Spinal cord (tissue), 10 donors: ENCODE data around the gene SIN3B. TPM values are rescaled to one million over a fixed set of nuclear protein-coding genes. Genes with fewer than 3 reads are reported as not detected.

Experiments
- DNase-seq, 6 donors: peaks; one replicate each; pipeline versions ENCODE4 v3.0.0 to v3.0.0-alpha.2; 2013 to 2015; ENCODE audit warnings: low spot score in 6 of 6, low read depth in 4 of 6
- H3K27ac ChIP-seq: one replicate; pipeline ENCODE4 v1.5.1; 2013; ENCODE audit warnings: low read depth, low read length, control low read depth
- H3K27me3 ChIP-seq: one replicate; pipeline ENCODE4 v1.6.1; 2013; ENCODE audit warnings: low read length; ENCODE audit not compliant: control insufficient read depth, insufficient read depth
- H3K36me3 ChIP-seq: one replicate; pipeline ENCODE4 v1.6.1; 2013; ENCODE audit warnings: low read length; ENCODE audit not compliant: control insufficient read depth, insufficient read depth
- H3K4me1 ChIP-seq: one replicate; pipeline ENCODE4 v1.6.1; 2013; ENCODE audit warnings: low read length; ENCODE audit not compliant: control insufficient read depth, insufficient read depth
- H3K4me3 ChIP-seq: one replicate; pipeline ENCODE4 v1.5.1; 2013; ENCODE audit warnings: low read depth, low read length, control low read depth
- H3K9me3 ChIP-seq: one replicate; pipeline ENCODE4 v1.6.1; 2013; ENCODE audit warnings: low read length; ENCODE audit not compliant: control insufficient read depth, insufficient read depth
- WGBS: methylation state at CpG from one replicate; pipeline ENCODE4 v1.1.5; 2013; ENCODE audit warnings: missing lambda C conversion rate; ENCODE audit not compliant: insufficient coverage; 5-methylcytosine and 5-hydroxymethylcytosine counted together
- polyA plus RNA-seq, 2 donors: library from polyadenylated mRNA; unstranded; fragments of 120-200 nt; gene quantifications; one replicate each; pipeline ENCODE4 v1.2.1, GENCODE V29; 2013; ENCODE audit not compliant: insufficient read length in 2 of 2
- small RNA-seq: library from RNA; depleted of rRNA; stranded (forward); fragments of <200 nt; gene quantifications from one replicate; pipeline ENCODE3, GENCODE V24; 2014; ENCODE audit warnings: low replicate concordance
- total RNA-seq, 2 donors: library from RNA; depleted of rRNA in 1 of 2; stranded (reverse); fragments of 120-200 nt in 1 of 2; fragments of >200 nt in 1 of 2; gene quantifications; one replicate each; pipeline versions ENCODE4 v1.2.3 to v1.2.4, GENCODE V29; 2013 to 2014
- donor health status: healthy.

SIN3B gene
- total and polyA plus RNA-seq, 4 donors, result 33.5 to 106 (median 62.1) TPM

- no peak for DNase-seq
- Histone ChIP-seq H3K9me3 (peaks cover 2% of the 10 kb centered on the region), H3K27me3 (no peaks in the 10 kb centered on the region), H3K36me3 (no peaks in the 10 kb centered on the region), H3K4me3 (no peak overlapping the region), H3K4me1 (no peaks in the 10 kb centered on the region), H3K27ac (no peak overlapping the region)
- WGBS, result 98% methylated on average over 13 of the region's 13 CpGs
These were observed 93.8 kb downstream of the SIN3B start for GRCh38 chr19:16922949-16923348.

GRCh38 chr19:16927883-16928282, 98.7 kb downstream of the SIN3B start:
- no peaks in the 10 kb centered on the region for H3K36me3 ChIP-seq
- no peaks in the 10 kb centered on the region for H3K4me1 ChIP-seq
- 96% methylated on average over 13 of the region's 13 CpGs for WGBS
- no peak overlapping the region for H3K4me3 ChIP-seq
- DNase-seq, result no peak
- H3K27me3 ChIP-seq, result no peaks in the 10 kb centered on the region
- peaks cover 4% of the 10 kb centered on the region for H3K9me3 ChIP-seq
- H3K27ac ChIP-seq, result no peak overlapping the region

GRCh38 chr19:16928351-16928750, 99.2 kb downstream of the SIN3B start:
- 100% methylated on average over 1 of the region's 2 CpGs for WGBS
- Histone ChIP-seq H3K36me3 (no peaks in the 10 kb centered on the region), H3K27ac (no peak overlapping the region), H3K4me1 (no peaks in the 10 kb centered on the region), H3K27me3 (no peaks in the 10 kb centered on the region), H3K9me3 (peaks cover 4% of the 10 kb centered on the region), H3K4me3 (no peak overlapping the region)
- DNase-seq, result no peak

GRCh38 chr19:16928916-16929315, 99.7 kb downstream of the SIN3B start:
- DNase-seq, result no peak
- H3K27ac ChIP-seq, result no peak overlapping the region
- H3K9me3 ChIP-seq, result peaks cover 4% of the 10 kb centered on the region
- H3K27me3 ChIP-seq, result no peaks in the 10 kb centered on the region
- 92% methylated on average over 10 of the region's 10 CpGs for WGBS
- H3K36me3 ChIP-seq, result no peaks in the 10 kb centered on the region
- H3K4me3 ChIP-seq, result no peak overlapping the region
- no peaks in the 10 kb centered on the region for H3K4me1 ChIP-seq

Small RNA genes lying within 50 kb of the gene (small RNA-seq; reads per million reads assigned to genes)
- gene AC008737.3, result not detected
- not detected for gene RN7SL823P
- gene RN7SL835P, result not detected

Other genes starting within 250 kb of the SIN3B start
- 1 to 10 TPM; 4.0 to 6.9 TPM for gene MED26, start 201.2 kb upstream of the SIN3B start, total RNA-seq
- 1 to 10 TPM; 9.2 TPM for gene MED26, start 201.2 kb upstream of the SIN3B start, polyA plus RNA-seq
- 100 to 1,000 TPM in 1 of 2 donors, 10 to 100 TPM in 1; 84.8 to 127 TPM for gene SMIM7, start 169.3 kb upstream of the SIN3B start, total RNA-seq
- 100 to 1,000 TPM in 1 of 2 donors, 10 to 100 TPM in 1; 70.9 to 123 TPM for gene SMIM7, start 169.3 kb upstream of the SIN3B start, polyA plus RNA-seq
- 10 to 100 TPM in 1 of 2 donors, 1 to 10 TPM in 1; 8.8 to 18.6 TPM for gene TMEM38A, start 168.3 kb upstream of the SIN3B start, total RNA-seq
- gene TMEM38A, start 168.3 kb upstream of the SIN3B start, polyA plus RNA-seq, result 10 to 100 TPM; 15.3 to 20.3 TPM
- gene NWD1, start 109.6 kb upstream of the SIN3B start, total RNA-seq, result 10 to 100 TPM in 1 of 2 donors, 1 to 10 TPM in 1; 1.3 to 19.1 TPM
- gene NWD1, start 109.6 kb upstream of the SIN3B start, polyA plus RNA-seq, result 1 to 10 TPM; 1.1 to 1.2 TPM
- gene F2RL3, start 59.6 kb downstream of the SIN3B start, total RNA-seq, result under 1 TPM; 0.10 to 0.17 TPM
- under 1 TPM; 0.16 to 0.45 TPM for gene F2RL3, start 59.6 kb downstream of the SIN3B start, polyA plus RNA-seq
- gene CPAMD8, start 197.4 kb downstream of the SIN3B start, total RNA-seq, result 100 to 1,000 TPM in 1 of 2 donors, 10 to 100 TPM in 1; 22.3 to 117 TPM
- gene CPAMD8, start 197.4 kb downstream of the SIN3B start, polyA plus RNA-seq, result 10 to 100 TPM in 1 of 2 donors, 1 to 10 TPM in 1; 9.7 to 55.5 TPM
- gene HAUS8, start 246.1 kb downstream of the SIN3B start, total RNA-seq, result 1 to 10 TPM; 2.4 to 5.3 TPM
- gene HAUS8, start 246.1 kb downstream of the SIN3B start, polyA plus RNA-seq, result 10 to 100 TPM; 10.2 to 10.7 TPM
- 10 to 100 TPM; 27.9 to 39.8 TPM for gene MYO9B, start 246.4 kb downstream of the SIN3B start, total RNA-seq
- gene MYO9B, start 246.4 kb downstream of the SIN3B start, polyA plus RNA-seq, result 100 to 1,000 TPM in 1 of 2 donors, 10 to 100 TPM in 1; 97.8 to 124 TPM